Measurements from ENCODE around the gene TDRD1. TPM values are rescaled to one million over a fixed set of nuclear protein-coding genes. Genes with fewer than 3 reads are reported as not detected.
A peak's percentile ranks its signal among the peaks of the same experiment; 100 is the strongest.

Gene TDRD1
- total and polyA plus RNA-seq, 8 donors: 0.08 to 1.8 (median 0.65) TPM

GRCh38 chr10:114256822-114257221 lies 77.7 kb downstream of the TDRD1 start:
- H3K9me3 ChIP-seq: no peaks in the 10 kb centered on the region
- no peak for FAIRE-seq
- ATAC-seq: no peak
- WGBS, 2 donors: 83 to 84% methylated on average over 3 of the region's 3 CpGs
- DNase-seq: no peak
- TF ChIP-seq CTCF (IDR thresholded peaks at IDR 0.05): no peak
- H3K27me3 ChIP-seq: no peaks in the 10 kb centered on the region
- H3K27ac ChIP-seq: no peak overlapping the region
- H3K4me1 ChIP-seq: peaks cover 0 to 8% (median 6%) of the 10 kb centered on the region in 3 donors
- no peaks in the 10 kb centered on the region for H3K36me3 ChIP-seq
- intact Hi-C loops (cut with DNase I): no loop called here
- H3K4me3 ChIP-seq: no peak overlapping the region

- intact Hi-C loops (cut with DNase I): no loop called here
- no peak for FAIRE-seq
- no peak for ATAC-seq
These were observed 78.3 kb downstream of the TDRD1 start for GRCh38 chr10:114257498-114257897.

GRCh38 chr10:114258274-114258840 lies 79.2 kb downstream of the TDRD1 start:
- ATAC-seq: peak in 3 of 4 donors; percentile 43 to 53 (median 44)

More at GRCh38 chr10:114257498-114257897, 78.3 kb downstream of the TDRD1 start:
- Histone ChIP-seq H3K27me3 (no peaks in the 10 kb centered on the region), H3K27ac (no peak overlapping the region), H3K9me3 (no peaks in the 10 kb centered on the region), H3K36me3 (no peaks in the 10 kb centered on the region), H3K4me3 (no peak overlapping the region), H3K4me1 (peaks cover 0 to 8% (median 6%) of the 10 kb centered on the region in 3 donors)
- no peak for DNase-seq
- no peak for TF ChIP-seq CTCF (IDR thresholded peaks at IDR 0.05)
- WGBS, 2 donors: 67 to 72% methylated on average over 3 of the region's 3 CpGs

GRCh38 chr10:114259824-114260223 lies 80.7 kb downstream of the TDRD1 start:
- Histone ChIP-seq H3K4me1 (peaks cover 0 to 8% (median 6%) of the 10 kb centered on the region in 3 donors), H3K27ac (no peak overlapping the region), H3K27me3 (no peaks in the 10 kb centered on the region), H3K4me3 (no peak overlapping the region), H3K36me3 (no peaks in the 10 kb centered on the region), H3K9me3 (no peaks in the 10 kb centered on the region)
- intact Hi-C loops (cut with DNase I): no loop called here
- no peak for FAIRE-seq
- DNase-seq: no peak
- no peak for TF ChIP-seq CTCF (IDR thresholded peaks at IDR 0.05)
- ATAC-seq: peak in 2 of 4 donors; percentile 42 to 46
- WGBS, 2 donors: 92 to 96% methylated on average over 10 of the region's 10 CpGs

More at GRCh38 chr10:114258274-114258840, 79.2 kb downstream of the TDRD1 start:
- peaks cover 0 to 8% (median 6%) of the 10 kb centered on the region in 3 donors for H3K4me1 ChIP-seq
- FAIRE-seq: no peak
- no peak overlapping the region for H3K4me3 ChIP-seq
- H3K9me3 ChIP-seq: no peaks in the 10 kb centered on the region
- no peak for DNase-seq
- H3K27ac ChIP-seq: no peak overlapping the region
- H3K27me3 ChIP-seq: no peaks in the 10 kb centered on the region
- 58 to 66% methylated on average over 5 of the region's 5 CpGs for WGBS, 2 donors
- no peak for TF ChIP-seq CTCF (IDR thresholded peaks at IDR 0.05)
- no peaks in the 10 kb centered on the region for H3K36me3 ChIP-seq
- intact Hi-C loops (cut with DNase I): no loop called here

GRCh38 chr10:114260366-114260765 lies 81.2 kb downstream of the TDRD1 start:
- no peak for ATAC-seq
- no peak for TF ChIP-seq CTCF (IDR thresholded peaks at IDR 0.05)
- Histone ChIP-seq H3K4me1 (peaks cover 0 to 14% (median 6%) of the 10 kb centered on the region in 3 donors), H3K36me3 (no peaks in the 10 kb centered on the region), H3K27ac (no peak overlapping the region), H3K9me3 (no peaks in the 10 kb centered on the region), H3K27me3 (no peaks in the 10 kb centered on the region), H3K4me3 (no peak overlapping the region)
- intact Hi-C loops (cut with DNase I): no loop called here
- DNase-seq: no peak
- FAIRE-seq: no peak
- 88 to 92% methylated on average over 5 of the region's 5 CpGs for WGBS, 2 donors

Data from pancreas (tissue), 10 donors.